Stimulated activated CD8-positive, alpha-beta memory T cell treated with anti-CD3 and anti-CD28 coated beads, Interleukin-7, amount 100 ng/mL, for 48 hours (primary cell): ENCODE data around the gene KCTD8.
"Not testable (repeated sequence)": the region's sequence is repeated elsewhere in the genome, so short reads cannot be mapped to it uniquely, and the experiment has no call there.

Experiments used
- DNase-seq, 2 donors: peaks; one replicate each; pipeline ENCODE4 v3.0.0-alpha.2; 2020; ENCODE audit warnings: low read depth in 1 of 2; ENCODE audit errors: extremely low read depth in 1 of 2

The KCTD8 gene

GRCh38 chr4:44167766-44168165, 280.8 kb downstream of the KCTD8 start:
- DNase-seq: not testable (repeated sequence)

GRCh38 chr4:44165938-44166337, 282.7 kb downstream of the KCTD8 start:
- DNase-seq: no peak

GRCh38 chr4:44162538-44163270, 285.9 kb downstream of the KCTD8 start:
- no peak for DNase-seq

GRCh38 chr4:44161756-44162155, 286.9 kb downstream of the KCTD8 start:
- no peak for DNase-seq

- no peak for DNase-seq
Observed at GRCh38 chr4:44160776-44161367, 287.7 kb downstream of the KCTD8 start.

- DNase-seq: no peak
Observed at GRCh38 chr4:44159991-44160390, 288.6 kb downstream of the KCTD8 start.

GRCh38 chr4:44157611-44158277, 290.9 kb downstream of the KCTD8 start:
- DNase-seq: no peak

GRCh38 chr4:44150091-44150576, 298.5 kb downstream of the KCTD8 start:
- DNase-seq: no peak

GRCh38 chr4:44149282-44149681, 299.3 kb downstream of the KCTD8 start:
- DNase-seq: no peak

- DNase-seq: no peak
Observed at GRCh38 chr4:44147571-44148075, 301.0 kb downstream of the KCTD8 start.

GRCh38 chr4:44146516-44146915, 302.1 kb downstream of the KCTD8 start:
- DNase-seq: no peak

- no peak for DNase-seq
Observed at GRCh38 chr4:44145868-44146267, 302.7 kb downstream of the KCTD8 start.

- no peak for DNase-seq
Observed at GRCh38 chr4:44132526-44132925, 316.1 kb downstream of the KCTD8 start.
